Endothelial cell of umbilical vein (primary cell): ENCODE measurements around the gene EPHA8. TPM values are rescaled to one million over a fixed set of nuclear protein-coding genes. Genes with fewer than 3 reads are reported as not detected.

Experiments used
- BruUV-seq: library from RNA; stranded (reverse); fragments of 400-500 nt; replicated peaks from 2 replicates; lab custom pipeline; 2021; lab: Mats Ljungman, UMichigan
- CTCF ChIA-PET: fragments of 300-600, 350-600 bp; sonication (Branson Sonifier 250); formaldehyde crosslinking; loops from one replicate; lab custom pipeline; 2021; ENCODE audit warnings: antibody characterized with exemption, inconsistent platforms; lab: Charles Lee
- POLR2A ChIA-PET: fragments of 300-600, 350-600 bp; sonication (Branson Sonifier 250); formaldehyde crosslinking; loops from one replicate; lab custom pipeline; 2021; ENCODE audit warnings: antibody characterized with exemption, inconsistent platforms; lab: Charles Lee
- DNase-seq: peaks from one replicate; pipeline ENCODE4 v3.0.0-alpha.2; 2011; ENCODE audit warnings: low read depth, low spot score
- FAIRE-seq: peaks from 2 replicates; lab custom pipeline; 2011; peaks lifted over from hg19 to GRCh38; lab: Jason Lieb, UNC
- H2AFZ ChIP-seq: 2 replicates; pipeline ENCODE4 v1.6.0; 2012; ENCODE audit warnings: low read depth, low read length, control low read depth, inconsistent platforms
- H3K27ac ChIP-seq: 2 replicates; pipeline ENCODE4 v1.5.1; 2011; ENCODE audit warnings: low read depth, mild to moderate bottlenecking, control low read depth, low read length, moderate library complexity; ENCODE audit not compliant: insufficient read depth
- H3K27me3 ChIP-seq, 2 experiments: 2 replicates each; pipeline versions ENCODE4 v1.6.0 to v1.6.1; 2011; ENCODE audit warnings: low read length in 2 of 2, mixed read lengths in 1 of 2; ENCODE audit not compliant: control insufficient read depth in 2 of 2, insufficient read depth in 2 of 2
- H3K36me3 ChIP-seq, 2 experiments: 2 replicates in 1 of 2; 3 replicates in 1 of 2; pipeline ENCODE4 v1.5.1; 2011; ENCODE audit warnings: low read length in 2 of 2, mild to moderate bottlenecking in 1 of 2, moderate library complexity in 1 of 2; ENCODE audit not compliant: control insufficient read depth in 2 of 2, insufficient read depth in 2 of 2; ENCODE audit errors: extremely low read depth in 1 of 2
- H3K4me1 ChIP-seq: 3 replicates; pipeline ENCODE4 v1.5.1; 2011; ENCODE audit warnings: mild to moderate bottlenecking, low read length; ENCODE audit not compliant: control insufficient read depth, insufficient read depth; ENCODE audit errors: extremely low read depth
- H3K4me2 ChIP-seq: 2 replicates; pipeline ENCODE4 v1.6.1; 2011; ENCODE audit warnings: low read length, control low read depth, mixed read lengths; ENCODE audit not compliant: insufficient read depth
- H3K4me3 ChIP-seq, 3 experiments: fragments of 200-600 bp in 1 of 3; sonication (generic), shearing (Covaris generic) in 1 of 3; replicated peaks in 1 of 3; 2 replicates each; pipeline ENCODE4 v1.5.1; 2011 to 2016; ENCODE audit warnings: control low read depth in 3 of 3, low read length in 3 of 3, mild to moderate bottlenecking in 2 of 3, inconsistent platforms in 1 of 3, low read depth in 1 of 3, moderate library complexity in 1 of 3; ENCODE audit not compliant: insufficient read depth in 1 of 3
- H3K79me2 ChIP-seq: 2 replicates; pipeline ENCODE4 v1.6.0; 2012; ENCODE audit warnings: low read length, inconsistent platforms; ENCODE audit not compliant: control insufficient read depth, insufficient read depth
- H3K9ac ChIP-seq: replicated peaks from 2 replicates; pipeline ENCODE3; 2011; ENCODE audit warnings: low read length, control low read depth; ENCODE audit not compliant: insufficient read depth; ENCODE audit errors: extremely low read depth
- H3K9me1 ChIP-seq: replicated peaks from 3 replicates; pipeline ENCODE4 v1.6.0; 2011; ENCODE audit warnings: mild to moderate bottlenecking, low read length; ENCODE audit not compliant: control insufficient read depth, insufficient read depth; ENCODE audit errors: extremely low read depth
- H3K9me3 ChIP-seq: replicated peaks from 2 replicates; pipeline ENCODE4 v1.5.1; 2012; ENCODE audit warnings: low read length, inconsistent platforms; ENCODE audit not compliant: control insufficient read depth, insufficient read depth
- H4K20me1 ChIP-seq: replicated peaks from 2 replicates; pipeline ENCODE3; 2011; ENCODE audit warnings: mild to moderate bottlenecking, low read length; ENCODE audit not compliant: control insufficient read depth, insufficient read depth; ENCODE audit errors: extremely low read depth
- CTCF ChIP-seq, 2 donors: IDR thresholded peaks; 1 replicate in 1 of 2; 2 replicates in 1 of 2; pipeline ENCODE4 v1.5.1; 2011; ENCODE audit warnings: low read length in 2 of 2, mild to moderate bottlenecking in 2 of 2, moderate library complexity in 2 of 2, control low read depth in 1 of 2, inconsistent platforms in 1 of 2, low read depth in 1 of 2; ENCODE audit not compliant: insufficient read depth in 1 of 2; ENCODE audit errors: extremely low read depth in 1 of 2
- EZH2 ChIP-seq: IDR thresholded peaks from 2 replicates; pipeline ENCODE4 v1.6.1; 2012; ENCODE audit warnings: borderline replicate concordance, low read depth, mild to moderate bottlenecking, moderate library complexity, low read length, inconsistent platforms; ENCODE audit not compliant: severe bottlenecking
- FOS ChIP-seq: IDR thresholded peaks from 2 replicates; pipeline ENCODE4 v1.6.1; 2011; ENCODE audit warnings: mild to moderate bottlenecking, low read length, moderate library complexity, borderline replicate concordance; ENCODE audit not compliant: insufficient read depth
- GATA2 ChIP-seq: IDR thresholded peaks from 2 replicates; pipeline ENCODE4 v1.7.0; 2011; ENCODE audit warnings: low read depth, mild to moderate bottlenecking, moderate library complexity, mixed read lengths, low read length; ENCODE audit not compliant: insufficient read length, insufficient read depth
- JUN ChIP-seq: IDR thresholded peaks from 2 replicates; pipeline ENCODE4 v1.6.1; 2011; ENCODE audit warnings: borderline replicate concordance, low read depth; ENCODE audit not compliant: insufficient read length, insufficient read depth
- MAX ChIP-seq: IDR thresholded peaks from 2 replicates; pipeline ENCODE4 v1.6.1; 2011; ENCODE audit not compliant: insufficient read depth, insufficient read length
- MYC ChIP-seq: IDR thresholded peaks from one replicate; pipeline ENCODE4 v1.6.1; 2011; ENCODE audit warnings: mild to moderate bottlenecking, low read depth, low read length
- POLR2A ChIP-seq: IDR thresholded peaks from 2 replicates; pipeline ENCODE4 v1.6.1; 2012; ENCODE audit warnings: low read depth, mild to moderate bottlenecking, control low read depth, low read length
- POLR2AphosphoS5 ChIP-seq: IDR thresholded peaks from 2 replicates; pipeline ENCODE4 v1.6.1; 2012; ENCODE audit warnings: low read depth, mild to moderate bottlenecking, control low read depth, low read length, moderate library complexity; ENCODE audit not compliant: insufficient read depth
- dilution Hi-C: fragments of 300-500 bp; cut with MboI; formaldehyde crosslinking; loops from one replicate; pipeline ENCODE4 v1.15.0; 2019; ENCODE audit warnings: low sequenced_read_pairs; ENCODE audit not compliant: extremely low pct_ligation_motif_present
- intact Hi-C: fragments of 100-400 bp; cut with micrococcal nuclease; formaldehyde crosslinking; loops from one replicate; pipeline ENCODE4 v1.10.0; 2022
- polyA plus RNA-seq, 4 experiments: library from polyadenylated mRNA; depleted of rRNA in 3 of 4; stranded (reverse) in 3 of 4; unstranded in 1 of 4; fragments of >200 nt; gene quantifications; 2 replicates each; pipeline versions ENCODE4 v1.2.1 to v1.2.3, GENCODE V29; 2011 to 2012; ENCODE audit warnings: missing spikeins in 1 of 4
- total RNA-seq: library from RNA; stranded (reverse); gene quantifications from 2 replicates; pipeline ENCODE4 v1.2.3, GENCODE V29; 2021

The EPHA8 gene
- total and polyA plus RNA-seq, 2 donors (not counting 3 experiments of a cell fraction or from before 2014, with no cell fraction given): not detected

- no peak for DNase-seq
Observed at GRCh38 chr1:22607154-22607553, 43.9 kb downstream of the EPHA8 start.

More at GRCh38 chr1:22607154-22607553, 43.9 kb downstream of the EPHA8 start:
- Histone ChIP-seq H3K36me3 (no peaks in the 10 kb centered on the region), H3K4me3 (no peak overlapping the region), H3K9ac (no peak overlapping the region), H3K79me2 (no peaks in the 10 kb centered on the region), H3K9me3 (no peaks in the 10 kb centered on the region), H3K9me1 (no peaks in the 10 kb centered on the region), H3K4me1 (no peaks in the 10 kb centered on the region), H4K20me1 (no peaks in the 10 kb centered on the region), H3K27me3 (peaks cover 11 to 14% of the 10 kb centered on the region in 2 experiments), H2AFZ (no peak overlapping the region), H3K27ac (no peak overlapping the region), H3K4me2 (no peak overlapping the region)
- no TSS peak for BruUV-seq
- ChIA-PET CTCF (no interaction called here), POLR2A (no interaction called here)
- no peak for FAIRE-seq
- no peak for TF ChIP-seq POLR2A
- no peak for TF ChIP-seq FOS
- TF ChIP-seq JUN: no peak
- no peak for TF ChIP-seq EZH2
- TF ChIP-seq POLR2AphosphoS5: no peak
- TF ChIP-seq MAX: no peak
- TF ChIP-seq CTCF (IDR thresholded peaks at IDR 0.05; ENCODE audit: extremely low read depth in 1 of 2, insufficient read depth in 1 of 2, low read depth in 1 of 2, low read length in 2 of 2): no peak
- no peak for TF ChIP-seq MYC
- no peak for TF ChIP-seq GATA2
- intact Hi-C loops (no loop called here), dilution Hi-C loops (no loop called here)
